Activated naive CD4-positive, alpha-beta T cell treated with anti-CD3 and anti-CD28 coated beads for 36 hours (primary cell): ENCODE measurements around the gene TSPAN7. TPM values are rescaled to one million over a fixed set of nuclear protein-coding genes. Genes with fewer than 3 reads are reported as not detected.

Experiments
- CTCF ChIA-PET: fragments of 350-600 bp; sonication (Branson Sonifier 250); formaldehyde crosslinking; loops from one replicate; lab custom pipeline; 2021; ENCODE audit warnings: antibody characterized with exemption; lab: Charles Lee
- DNase-seq: peaks from one replicate; pipeline ENCODE4 v3.0.0-alpha.2; 2020
- H3K27ac Mint-ChIP-seq: one replicate; pipeline ENCODE4 v1.8.0; 2021; ENCODE audit warnings: mild to moderate bottlenecking, mixed read lengths
- H3K27me3 Mint-ChIP-seq: one replicate; pipeline ENCODE4 v1.8.0; 2021; ENCODE audit warnings: low read depth, mixed read lengths
- H3K36me3 Mint-ChIP-seq: one replicate; pipeline ENCODE4 v1.8.0; 2021; ENCODE audit warnings: low read depth, mixed read lengths
- H3K4me1 Mint-ChIP-seq: one replicate; pipeline ENCODE4 v1.8.0; 2021; ENCODE audit warnings: low read depth, mixed read lengths
- H3K4me3 Mint-ChIP-seq: one replicate; pipeline ENCODE4 v1.8.0; 2021; ENCODE audit warnings: mild to moderate bottlenecking, moderate library complexity, mixed read lengths
- H3K9me3 Mint-ChIP-seq: one replicate; pipeline ENCODE4 v1.8.0; 2021; ENCODE audit warnings: mixed read lengths
- intact Hi-C: fragments of 100-400 bp; cut with micrococcal nuclease; formaldehyde crosslinking; loops from one replicate; pipeline ENCODE4 v1.15.1; 2023
- total RNA-seq, 2 experiments: library from RNA; stranded (reverse); gene quantifications; one replicate each; pipeline ENCODE4 v1.2.3, GENCODE V29; 2021

Gene TSPAN7
- total RNA-seq, 2 experiments from 2014 or later: 1.8 to 1.9 TPM

GRCh38 chrX:38561951-38562719, 793 bp downstream of the TSPAN7 start:
- peak; percentile 8 for DNase-seq
- Mint-ChIP-seq H3K36me3 (no peaks in the 10 kb centered on the region), H3K4me3 (peak overlapping the region; percentile 79), H3K9me3 (no peaks in the 10 kb centered on the region), H3K4me1 (no peaks in the 10 kb centered on the region), H3K27me3 (no peaks in the 10 kb centered on the region), H3K27ac (no peak overlapping the region)
- CTCF ChIA-PET: interaction anchor here (0.7 kb wide), 2 partner anchors 243 to 625 kb away, joined by 4 to 6 read pairs; no protein-coding TSS in a partner anchor
- intact Hi-C loops: loop anchor here (1.0 kb wide), 1 partner anchor 235 kb away; the partner anchor contains the start of gene RPGR

GRCh38 chrX:38563030-38563429, 1.7 kb downstream of the TSPAN7 start:
- H3K9me3 Mint-ChIP-seq: no peaks in the 10 kb centered on the region
- intact Hi-C loops: no loop called here
- H3K27me3 Mint-ChIP-seq: no peaks in the 10 kb centered on the region
- no peak for DNase-seq
- no peak overlapping the region for H3K4me3 Mint-ChIP-seq
- H3K4me1 Mint-ChIP-seq: no peaks in the 10 kb centered on the region
- no peak overlapping the region for H3K27ac Mint-ChIP-seq
- CTCF ChIA-PET: no interaction called here
- H3K36me3 Mint-ChIP-seq: no peaks in the 10 kb centered on the region

GRCh38 chrX:38570396-38570795, 9.1 kb downstream of the TSPAN7 start:
- Mint-ChIP-seq H3K36me3 (no peaks in the 10 kb centered on the region), H3K27ac (no peak overlapping the region), H3K4me1 (no peaks in the 10 kb centered on the region), H3K27me3 (peaks cover 4% of the 10 kb centered on the region), H3K4me3 (no peak overlapping the region), H3K9me3 (no peaks in the 10 kb centered on the region)
- CTCF ChIA-PET: no interaction called here
- DNase-seq: no peak
- intact Hi-C loops: no loop called here

GRCh38 chrX:38571058-38571457, 9.7 kb downstream of the TSPAN7 start:
- intact Hi-C loops: no loop called here
- Mint-ChIP-seq H3K27ac (no peak overlapping the region), H3K4me1 (no peaks in the 10 kb centered on the region), H3K9me3 (no peaks in the 10 kb centered on the region), H3K27me3 (peaks cover 4% of the 10 kb centered on the region), H3K4me3 (no peak overlapping the region), H3K36me3 (no peaks in the 10 kb centered on the region)
- no peak for DNase-seq
- CTCF ChIA-PET: no interaction called here

- no peaks in the 10 kb centered on the region for H3K36me3 Mint-ChIP-seq
- H3K27me3 Mint-ChIP-seq: peaks cover 4% of the 10 kb centered on the region
- no peaks in the 10 kb centered on the region for H3K4me1 Mint-ChIP-seq
- CTCF ChIA-PET: no interaction called here
- intact Hi-C loops: no loop called here
- no peak overlapping the region for H3K4me3 Mint-ChIP-seq
- no peaks in the 10 kb centered on the region for H3K9me3 Mint-ChIP-seq
- DNase-seq: no peak
- H3K27ac Mint-ChIP-seq: no peak overlapping the region
These were observed 13.5 kb downstream of the TSPAN7 start for GRCh38 chrX:38574858-38575257.

GRCh38 chrX:38575888-38576287, 14.5 kb downstream of the TSPAN7 start:
- Mint-ChIP-seq H3K4me1 (no peaks in the 10 kb centered on the region), H3K27me3 (peaks cover 4% of the 10 kb centered on the region), H3K9me3 (no peaks in the 10 kb centered on the region), H3K36me3 (no peaks in the 10 kb centered on the region), H3K27ac (no peak overlapping the region), H3K4me3 (no peak overlapping the region)
- DNase-seq: no peak
- CTCF ChIA-PET: no interaction called here
- intact Hi-C loops: no loop called here

- intact Hi-C loops: no loop called here
- CTCF ChIA-PET: no interaction called here
- Mint-ChIP-seq H3K4me3 (no peak overlapping the region), H3K4me1 (no peaks in the 10 kb centered on the region), H3K27me3 (peaks cover 2% of the 10 kb centered on the region), H3K36me3 (no peaks in the 10 kb centered on the region), H3K9me3 (no peaks in the 10 kb centered on the region), H3K27ac (no peak overlapping the region)
- DNase-seq: no peak
These were observed 16.4 kb downstream of the TSPAN7 start for GRCh38 chrX:38577738-38578137.

- no peaks in the 10 kb centered on the region for H3K9me3 Mint-ChIP-seq
- intact Hi-C loops: no loop called here
- H3K4me3 Mint-ChIP-seq: no peak overlapping the region
- no peak overlapping the region for H3K27ac Mint-ChIP-seq
- DNase-seq: no peak
- no peaks in the 10 kb centered on the region for H3K4me1 Mint-ChIP-seq
- H3K36me3 Mint-ChIP-seq: no peaks in the 10 kb centered on the region
- H3K27me3 Mint-ChIP-seq: peaks cover 2% of the 10 kb centered on the region
- CTCF ChIA-PET: no interaction called here
These were observed 16.8 kb downstream of the TSPAN7 start for GRCh38 chrX:38578167-38578566.

- no peaks in the 10 kb centered on the region for H3K4me1 Mint-ChIP-seq
- H3K27ac Mint-ChIP-seq: no peak overlapping the region
- no peaks in the 10 kb centered on the region for H3K36me3 Mint-ChIP-seq
- CTCF ChIA-PET: no interaction called here
- DNase-seq: no peak
- no peaks in the 10 kb centered on the region for H3K27me3 Mint-ChIP-seq
- intact Hi-C loops: no loop called here
- no peaks in the 10 kb centered on the region for H3K9me3 Mint-ChIP-seq
- no peak overlapping the region for H3K4me3 Mint-ChIP-seq
These were observed 21.8 kb downstream of the TSPAN7 start for GRCh38 chrX:38583181-38583580.

- no peak overlapping the region for H3K4me3 Mint-ChIP-seq
- CTCF ChIA-PET: no interaction called here
- H3K9me3 Mint-ChIP-seq: no peaks in the 10 kb centered on the region
- H3K36me3 Mint-ChIP-seq: no peaks in the 10 kb centered on the region
- no peaks in the 10 kb centered on the region for H3K4me1 Mint-ChIP-seq
- no peak overlapping the region for H3K27ac Mint-ChIP-seq
- DNase-seq: no peak
- intact Hi-C loops: no loop called here
- H3K27me3 Mint-ChIP-seq: no peaks in the 10 kb centered on the region
These were observed 33.1 kb downstream of the TSPAN7 start for GRCh38 chrX:38594434-38594833.

- Mint-ChIP-seq H3K4me3 (no peak overlapping the region), H3K9me3 (no peaks in the 10 kb centered on the region), H3K27ac (no peak overlapping the region), H3K27me3 (peaks cover 2% of the 10 kb centered on the region), H3K36me3 (no peaks in the 10 kb centered on the region), H3K4me1 (no peaks in the 10 kb centered on the region)
- CTCF ChIA-PET: no interaction called here
- intact Hi-C loops: no loop called here
- no peak for DNase-seq
These were observed 34.5 kb downstream of the TSPAN7 start for GRCh38 chrX:38595801-38596200.

GRCh38 chrX:38596939-38597338, 35.6 kb downstream of the TSPAN7 start:
- Mint-ChIP-seq H3K27ac (no peak overlapping the region), H3K4me3 (no peak overlapping the region), H3K27me3 (peaks cover 8% of the 10 kb centered on the region), H3K9me3 (no peaks in the 10 kb centered on the region), H3K4me1 (no peaks in the 10 kb centered on the region), H3K36me3 (no peaks in the 10 kb centered on the region)
- CTCF ChIA-PET: no interaction called here
- DNase-seq: no peak
- intact Hi-C loops: no loop called here
